A549 treated with DMSO at 1 μM for 4 hours (cell line): ENCODE data around the gene GALNT3. TPM values are rescaled to one million over a fixed set of nuclear protein-coding genes. Genes with fewer than 3 reads are reported as not detected.

Experiments
- total RNA-seq: library from RNA; stranded (reverse); fragments of 200-300 nt; extraction: Qiagen RNA extraction; gene quantifications from 5 replicates; pipeline ENCODE4 v1.2.3, GENCODE V29; 2022; ENCODE audit warnings: low read depth

The GALNT3 gene
- not detected in 5 replicates for total RNA-seq

GRCh38 chr2:165793779-165794535 lies at the start of gene GALNT3:
Gene GALNT3 (minus strand): TSS chr2:165794247. CDS start chr2:165770700, 23,547 bp downstream.

Other genes starting within 250 kb of the GALNT3 start
- gene TTC21B, start 159.5 kb upstream of the GALNT3 start, total RNA-seq = 4.4 to 8.9 TPM (median 5.6 TPM) in 5 replicates